ENCODE data around the gene CCDC112. TPM values are rescaled to one million over a fixed set of nuclear protein-coding genes. Genes with fewer than 3 reads are reported as not detected.

CCDC112 gene
- total RNA-seq, 1 donor from 2014 or later: 5.3 TPM

- intact Hi-C loops (cut with micrococcal nuclease): no loop called here
- no peaks in the 10 kb centered on the region for H3K9me3 Mint-ChIP-seq
- DNase-seq: no peak
- no peaks in the 10 kb centered on the region for H3K27me3 Mint-ChIP-seq
- no peak for ATAC-seq (ENCODE audit: low read depth)
- H3K4me1 Mint-ChIP-seq: peaks cover 2% of the 10 kb centered on the region
- no peak overlapping the region for H3K27ac Mint-ChIP-seq
- POLR2A ChIA-PET: no interaction called here
- H3K4me3 Mint-ChIP-seq: no peak overlapping the region
- H3K36me3 Mint-ChIP-seq (ENCODE audit: low read depth): no peaks in the 10 kb centered on the region
- TF ChIP-seq CTCF (IDR thresholded peaks at IDR 0.05): no peak
- CTCF ChIA-PET: no interaction called here
Measured at GRCh38 chr5:115284021-115284420, 12.4 kb downstream of the CCDC112 start.

- ATAC-seq (ENCODE audit: low read depth): no peak
Measured at GRCh38 chr5:115282131-115282530, 14.3 kb downstream of the CCDC112 start.

GRCh38 chr5:115274584-115274983, 21.9 kb downstream of the CCDC112 start:
- no peak for DNase-seq

More at GRCh38 chr5:115282131-115282530, 14.3 kb downstream of the CCDC112 start:
- Mint-ChIP-seq H3K4me1 (peaks cover 2% of the 10 kb centered on the region), H3K9me3 (no peaks in the 10 kb centered on the region), H3K36me3 (ENCODE audit: low read depth) (no peaks in the 10 kb centered on the region), H3K27me3 (no peaks in the 10 kb centered on the region), H3K4me3 (no peak overlapping the region), H3K27ac (no peak overlapping the region)
- ChIA-PET POLR2A (no interaction called here), CTCF (no interaction called here)
- intact Hi-C loops (cut with micrococcal nuclease): no loop called here
- DNase-seq: no peak
- TF ChIP-seq CTCF (IDR thresholded peaks at IDR 0.05): no peak

GRCh38 chr5:115272297-115272958, 24.0 kb downstream of the CCDC112 start:
- no peak for DNase-seq
- no peak overlapping the region for H3K27ac Mint-ChIP-seq
- no peaks in the 10 kb centered on the region for H3K9me3 Mint-ChIP-seq
- ChIA-PET POLR2A (interaction anchor here (1.2 kb wide), 1 partner anchor 23 kb away, joined by 3 read pairs; no protein-coding TSS in a partner anchor), CTCF (interaction anchor here (0.6 kb wide), 1 partner anchor 60 kb away, joined by 3 read pairs; no protein-coding TSS in a partner anchor)
- H3K4me3 Mint-ChIP-seq: no peak overlapping the region
- no peaks in the 10 kb centered on the region for H3K27me3 Mint-ChIP-seq
- no peak for ATAC-seq (ENCODE audit: low read depth)
- intact Hi-C loops (cut with micrococcal nuclease): no loop called here
- TF ChIP-seq CTCF (IDR thresholded peaks at IDR 0.05): no peak
- H3K36me3 Mint-ChIP-seq (ENCODE audit: low read depth): peaks cover 2% of the 10 kb centered on the region
- peaks cover 45% of the 10 kb centered on the region for H3K4me1 Mint-ChIP-seq

More at GRCh38 chr5:115274584-115274983, 21.9 kb downstream of the CCDC112 start:
- no peaks in the 10 kb centered on the region for H3K9me3 Mint-ChIP-seq
- POLR2A ChIA-PET: interaction anchor here (1.3 to 1.6 kb wide), 2 partner anchors 12 to 21 kb away, joined by 3 to 5 read pairs; partner anchors contain the start of gene PGGT1B
- no peaks in the 10 kb centered on the region for H3K27me3 Mint-ChIP-seq
- no peak for TF ChIP-seq CTCF (IDR thresholded peaks at IDR 0.05)
- ATAC-seq (ENCODE audit: low read depth): peak; percentile 64
- H3K36me3 Mint-ChIP-seq (ENCODE audit: low read depth): peaks cover 2% of the 10 kb centered on the region
- CTCF ChIA-PET: no interaction called here
- H3K4me3 Mint-ChIP-seq: no peak overlapping the region
- H3K27ac Mint-ChIP-seq: peak overlapping the region; percentile 69
- peaks cover 45% of the 10 kb centered on the region for H3K4me1 Mint-ChIP-seq
- intact Hi-C loops (cut with micrococcal nuclease): loop anchor here (2.0 kb wide), 1 partner anchor 20 kb away; no protein-coding TSS in a partner anchor

GRCh38 chr5:115271295-115272050, 25.0 kb downstream of the CCDC112 start:
- DNase-seq: no peak
- no peak for TF ChIP-seq CTCF (IDR thresholded peaks at IDR 0.05)
- H3K27me3 Mint-ChIP-seq: no peaks in the 10 kb centered on the region
- ChIA-PET CTCF (no interaction called here), POLR2A (interaction anchor here (0.5 kb wide), 1 partner anchor 24 kb away, joined by 5 read pairs; the partner anchor contains the start of gene CCDC112)
- no peaks in the 10 kb centered on the region for H3K9me3 Mint-ChIP-seq
- peaks cover 2% of the 10 kb centered on the region for H3K36me3 Mint-ChIP-seq (ENCODE audit: low read depth)
- intact Hi-C loops (cut with micrococcal nuclease): no loop called here
- peak overlapping the region; percentile 54 for H3K27ac Mint-ChIP-seq
- peak overlapping the region; percentile 2 for H3K4me3 Mint-ChIP-seq
- peak; percentile 25 for ATAC-seq (ENCODE audit: low read depth)
- H3K4me1 Mint-ChIP-seq: peaks cover 45% of the 10 kb centered on the region

Data from activated B cell treated with CpG ODN at 0.5 μM for 24 hours (primary cell).